T-helper 1 cell treated with Interleukin-12 subunit alpha and Interleukin-12 subunit beta and Interleukin-4 antibody, amounts not matched to agents 30 μg/mL and 1 μg/mL, for 36 hours (primary cell): ENCODE data around the gene SOX6.

Experiments used
- H3K27ac Mint-ChIP-seq: one replicate; pipeline ENCODE4 v1.8.0; 2021; ENCODE audit warnings: mild to moderate bottlenecking, mixed read lengths
- H3K27me3 Mint-ChIP-seq: one replicate; pipeline ENCODE4 v1.8.0; 2021; ENCODE audit warnings: low read depth, mixed read lengths
- H3K36me3 Mint-ChIP-seq: one replicate; pipeline ENCODE4 v1.8.0; 2021; ENCODE audit warnings: low read depth, mixed read lengths
- H3K4me1 Mint-ChIP-seq: one replicate; pipeline ENCODE4 v1.8.0; 2021; ENCODE audit warnings: low read depth, mixed read lengths
- H3K4me3 Mint-ChIP-seq: one replicate; pipeline ENCODE4 v1.8.0; 2021; ENCODE audit warnings: mild to moderate bottlenecking, moderate library complexity, mixed read lengths
- H3K9me3 Mint-ChIP-seq: one replicate; pipeline ENCODE4 v1.8.0; 2021; ENCODE audit warnings: mixed read lengths

Gene SOX6

GRCh38 chr11:16289541-16289940 is 66.8 kb downstream of the SOX6 start:
- no peak overlapping the region for H3K4me3 Mint-ChIP-seq
- no peaks in the 10 kb centered on the region for H3K4me1 Mint-ChIP-seq
- H3K36me3 Mint-ChIP-seq, result no peaks in the 10 kb centered on the region
- no peaks in the 10 kb centered on the region for H3K9me3 Mint-ChIP-seq
- no peak overlapping the region for H3K27ac Mint-ChIP-seq
- no peaks in the 10 kb centered on the region for H3K27me3 Mint-ChIP-seq

GRCh38 chr11:16287630-16288280 is 68.6 kb downstream of the SOX6 start:
- Mint-ChIP-seq H3K27me3 (no peaks in the 10 kb centered on the region), H3K27ac (no peak overlapping the region), H3K4me1 (no peaks in the 10 kb centered on the region), H3K9me3 (no peaks in the 10 kb centered on the region), H3K36me3 (no peaks in the 10 kb centered on the region), H3K4me3 (no peak overlapping the region)

GRCh38 chr11:16286095-16286494 is 70.3 kb downstream of the SOX6 start:
- Mint-ChIP-seq H3K36me3 (no peaks in the 10 kb centered on the region), H3K27ac (no peak overlapping the region), H3K4me3 (no peak overlapping the region), H3K27me3 (no peaks in the 10 kb centered on the region), H3K4me1 (no peaks in the 10 kb centered on the region), H3K9me3 (no peaks in the 10 kb centered on the region)

- Mint-ChIP-seq H3K36me3 (no peaks in the 10 kb centered on the region), H3K27me3 (no peaks in the 10 kb centered on the region), H3K9me3 (no peaks in the 10 kb centered on the region), H3K4me1 (no peaks in the 10 kb centered on the region), H3K27ac (no peak overlapping the region), H3K4me3 (no peak overlapping the region)
Observed at GRCh38 chr11:16280256-16280682, 76.1 kb downstream of the SOX6 start.

GRCh38 chr11:16279524-16279923 is 76.8 kb downstream of the SOX6 start:
- H3K27ac Mint-ChIP-seq, result no peak overlapping the region
- no peaks in the 10 kb centered on the region for H3K27me3 Mint-ChIP-seq
- H3K4me3 Mint-ChIP-seq, result no peak overlapping the region
- no peaks in the 10 kb centered on the region for H3K36me3 Mint-ChIP-seq
- H3K4me1 Mint-ChIP-seq, result no peaks in the 10 kb centered on the region
- H3K9me3 Mint-ChIP-seq, result no peaks in the 10 kb centered on the region

GRCh38 chr11:16278979-16279378 is 77.4 kb downstream of the SOX6 start:
- no peaks in the 10 kb centered on the region for H3K36me3 Mint-ChIP-seq
- H3K27me3 Mint-ChIP-seq, result no peaks in the 10 kb centered on the region
- no peak overlapping the region for H3K4me3 Mint-ChIP-seq
- H3K4me1 Mint-ChIP-seq, result no peaks in the 10 kb centered on the region
- H3K27ac Mint-ChIP-seq, result no peak overlapping the region
- H3K9me3 Mint-ChIP-seq, result no peaks in the 10 kb centered on the region

GRCh38 chr11:16278273-16278672 is 78.1 kb downstream of the SOX6 start:
- H3K36me3 Mint-ChIP-seq, result no peaks in the 10 kb centered on the region
- H3K27ac Mint-ChIP-seq, result no peak overlapping the region
- H3K9me3 Mint-ChIP-seq, result no peaks in the 10 kb centered on the region
- no peak overlapping the region for H3K4me3 Mint-ChIP-seq
- H3K4me1 Mint-ChIP-seq, result no peaks in the 10 kb centered on the region
- H3K27me3 Mint-ChIP-seq, result no peaks in the 10 kb centered on the region

GRCh38 chr11:16276251-16276650 is 80.1 kb downstream of the SOX6 start:
- Mint-ChIP-seq H3K36me3 (no peaks in the 10 kb centered on the region), H3K9me3 (no peaks in the 10 kb centered on the region)

GRCh38 chr11:16271258-16271657 is 85.1 kb downstream of the SOX6 start:
- no peaks in the 10 kb centered on the region for H3K27me3 Mint-ChIP-seq
- no peaks in the 10 kb centered on the region for H3K36me3 Mint-ChIP-seq
- H3K4me3 Mint-ChIP-seq, result no peak overlapping the region
- no peaks in the 10 kb centered on the region for H3K9me3 Mint-ChIP-seq
- H3K4me1 Mint-ChIP-seq, result no peaks in the 10 kb centered on the region
- no peak overlapping the region for H3K27ac Mint-ChIP-seq

More at GRCh38 chr11:16276251-16276650, 80.1 kb downstream of the SOX6 start:
- Mint-ChIP-seq H3K27ac (no peak overlapping the region), H3K4me3 (no peak overlapping the region), H3K27me3 (no peaks in the 10 kb centered on the region), H3K4me1 (no peaks in the 10 kb centered on the region)

GRCh38 chr11:16266021-16266420 is 90.3 kb downstream of the SOX6 start:
- no peak overlapping the region for H3K4me3 Mint-ChIP-seq
- no peaks in the 10 kb centered on the region for H3K27me3 Mint-ChIP-seq
- H3K4me1 Mint-ChIP-seq, result no peaks in the 10 kb centered on the region
- H3K9me3 Mint-ChIP-seq, result peaks cover 5% of the 10 kb centered on the region
- H3K36me3 Mint-ChIP-seq, result no peaks in the 10 kb centered on the region
- no peak overlapping the region for H3K27ac Mint-ChIP-seq

- Mint-ChIP-seq H3K36me3 (no peaks in the 10 kb centered on the region), H3K27me3 (no peaks in the 10 kb centered on the region), H3K27ac (no peak overlapping the region), H3K9me3 (peaks cover 5% of the 10 kb centered on the region), H3K4me1 (no peaks in the 10 kb centered on the region), H3K4me3 (no peak overlapping the region)
Observed at GRCh38 chr11:16265022-16265421, 91.3 kb downstream of the SOX6 start.

GRCh38 chr11:16262645-16262955 is 93.7 kb downstream of the SOX6 start:
- Mint-ChIP-seq H3K27me3 (no peaks in the 10 kb centered on the region), H3K27ac (no peak overlapping the region), H3K4me3 (no peak overlapping the region)

GRCh38 chr11:16261836-16262644 is 94.3 kb downstream of the SOX6 start:
- Mint-ChIP-seq H3K9me3 (peaks cover 5% of the 10 kb centered on the region), H3K27ac (no peak overlapping the region), H3K4me3 (no peak overlapping the region), H3K4me1 (no peaks in the 10 kb centered on the region), H3K36me3 (no peaks in the 10 kb centered on the region), H3K27me3 (no peaks in the 10 kb centered on the region)

More at GRCh38 chr11:16262645-16262955, 93.7 kb downstream of the SOX6 start:
- Mint-ChIP-seq H3K4me1 (no peaks in the 10 kb centered on the region), H3K9me3 (peaks cover 5% of the 10 kb centered on the region), H3K36me3 (no peaks in the 10 kb centered on the region)

GRCh38 chr11:16252373-16252772 is 104.0 kb downstream of the SOX6 start:
- H3K36me3 Mint-ChIP-seq, result no peaks in the 10 kb centered on the region
- H3K27ac Mint-ChIP-seq, result no peak overlapping the region
- H3K4me3 Mint-ChIP-seq, result no peak overlapping the region
- no peaks in the 10 kb centered on the region for H3K4me1 Mint-ChIP-seq
- no peaks in the 10 kb centered on the region for H3K27me3 Mint-ChIP-seq
- H3K9me3 Mint-ChIP-seq, result no peaks in the 10 kb centered on the region

GRCh38 chr11:16248248-16248647 is 108.1 kb downstream of the SOX6 start:
- Mint-ChIP-seq H3K4me1 (no peaks in the 10 kb centered on the region), H3K4me3 (no peak overlapping the region), H3K27ac (no peak overlapping the region), H3K36me3 (no peaks in the 10 kb centered on the region), H3K27me3 (no peaks in the 10 kb centered on the region), H3K9me3 (no peaks in the 10 kb centered on the region)
